SK-N-SH (cell line): ENCODE results near the gene WDR90. TPM values are rescaled to one million over a fixed set of nuclear protein-coding genes. Genes with fewer than 3 reads are reported as not detected.
"Not testable (repeated sequence)": the region's sequence is repeated elsewhere in the genome, so short reads cannot be mapped to it uniquely, and the experiment has no call there.

Experiments
- CTCF ChIA-PET: fragments of 300-600, 350-600 bp; formaldehyde crosslinking; extraction: SDS; loops from one replicate; lab custom pipeline; 2021; lab: Yijun Ruan, JAX
- POLR2A ChIA-PET: fragments of 350-600 bp; sonication (Branson Sonifier 250); formaldehyde crosslinking; extraction: SDS; loops from one replicate; lab custom pipeline; 2020; ENCODE audit warnings: antibody characterized with exemption, inconsistent platforms; lab: Yijun Ruan, JAX
- DNase-seq: peaks from one replicate; pipeline ENCODE4 v3.0.0; 2012
- H2AFZ ChIP-seq: fragments of 200-600 bp; sonication (generic); 2 replicates; pipeline ENCODE4 v1.8.1; 2016; ENCODE audit warnings: antibody characterized with exemption, mild to moderate bottlenecking, low read depth
- H3F3A ChIP-seq: fragments of 200-600 bp; sonication (generic); replicated peaks from 2 replicates; pipeline ENCODE3; 2016; ENCODE audit warnings: antibody characterized with exemption, mild to moderate bottlenecking; ENCODE audit not compliant: insufficient read depth
- H3K27ac ChIP-seq, 2 experiments: fragments of 200-500 bp in 1 of 2; fragments of 200-600 bp in 1 of 2; sonication (Bioruptor generic) in 1 of 2; sonication (generic), shearing (Covaris generic) in 1 of 2; 2 replicates each; pipeline versions ENCODE4 v1.5.1 to v1.6.1; 2014 to 2016; ENCODE audit warnings: low read depth in 2 of 2, inconsistent platforms in 1 of 2, low read length in 1 of 2, mild to moderate bottlenecking in 1 of 2, mixed read lengths in 1 of 2
- H3K27me3 ChIP-seq: fragments of 200-600 bp; sonication (generic), shearing (Covaris generic); 2 replicates; pipeline ENCODE4 v1.6.1; 2016; ENCODE audit warnings: mixed run types; ENCODE audit not compliant: insufficient read depth
- H3K36me3 ChIP-seq, 2 experiments: fragments of 200-500 bp in 1 of 2; fragments of 200-600 bp in 1 of 2; sonication (Bioruptor generic) in 1 of 2; sonication (generic) in 1 of 2; replicated peaks in 1 of 2; 2 replicates each; pipeline versions ENCODE3 to v1.5.1; 2014 to 2016; ENCODE audit warnings: low read length in 1 of 2, mild to moderate bottlenecking in 1 of 2; ENCODE audit not compliant: insufficient read depth in 2 of 2, control insufficient read depth in 1 of 2
- H3K4me1 ChIP-seq, 2 experiments: fragments of 200-500 bp in 1 of 2; fragments of 200-600 bp in 1 of 2; sonication (Bioruptor generic) in 1 of 2; sonication (generic), shearing (Covaris generic) in 1 of 2; 2 replicates each; pipeline versions ENCODE4 v1.5.1 to v1.6.1; 2014 to 2016; ENCODE audit warnings: low read depth in 1 of 2, low read length in 1 of 2, mixed run types in 1 of 2; ENCODE audit not compliant: insufficient read depth in 2 of 2, control insufficient read depth in 1 of 2
- H3K4me2 ChIP-seq: fragments of 200-600 bp; sonication (generic), shearing (Covaris generic); 2 replicates; pipeline ENCODE4 v1.6.1; 2017; ENCODE audit warnings: mixed run types
- H3K4me3 ChIP-seq, 2 experiments: fragments of 200-500 bp in 1 of 2; fragments of 200-600 bp in 1 of 2; sonication (Bioruptor generic) in 1 of 2; sonication (generic), shearing (Covaris generic) in 1 of 2; 2 replicates each; pipeline versions ENCODE4 v1.5.1 to v1.8.1; 2014 to 2016; ENCODE audit warnings: low read depth in 2 of 2, inconsistent platforms in 1 of 2, low read length in 1 of 2, mild to moderate bottlenecking in 1 of 2, mixed read lengths in 1 of 2, moderate library complexity in 1 of 2
- H3K79me2 ChIP-seq: fragments of 200-600 bp; sonication (generic); 2 replicates; pipeline ENCODE4 v1.8.1; 2017; ENCODE audit warnings: mild to moderate bottlenecking; ENCODE audit not compliant: insufficient read depth
- H3K9ac ChIP-seq: fragments of 200-600 bp; sonication (generic); 2 replicates; pipeline ENCODE4 v1.6.1; 2017; ENCODE audit warnings: mixed run types
- H3K9me2 ChIP-seq: fragments of 200-600 bp; sonication (generic); 2 replicates; pipeline ENCODE4 v1.6.1; 2017; ENCODE audit warnings: mixed run types
- H3K9me3 ChIP-seq: fragments of 200-600 bp; sonication (generic); 2 replicates; pipeline ENCODE4 v1.6.1; 2017; ENCODE audit warnings: mixed run types, mild to moderate bottlenecking, moderate library complexity
- H4K20me1 ChIP-seq: fragments of 200-600 bp; sonication (generic); 2 replicates; pipeline ENCODE4 v1.6.1; 2017; ENCODE audit warnings: mild to moderate bottlenecking, mixed run types; ENCODE audit not compliant: insufficient read depth
- EZH2phosphoT487 ChIP-seq: fragments of 200-600 bp; sonication (generic); IDR thresholded peaks from 2 replicates; pipeline ENCODE4 v1.6.1; 2017; ENCODE audit warnings: low read depth, mixed run types, mild to moderate bottlenecking, antibody characterized with exemption, moderate library complexity, borderline replicate concordance
- FOXJ3 ChIP-seq: sonication (generic); formaldehyde crosslinking; IDR thresholded peaks from 2 replicates; pipeline ENCODE4 v1.5.1; 2020; ENCODE audit warnings: mild to moderate bottlenecking, missing genetic modification reagents
- GABPA ChIP-seq: IDR thresholded peaks from 2 replicates; pipeline ENCODE4 v1.4.0; 2012; ENCODE audit warnings: low read depth, mild to moderate bottlenecking
- IRF3 ChIP-seq: fragments of 150-350 bp; IDR thresholded peaks from 2 replicates; pipeline ENCODE4 v1.6.1; 2016; ENCODE audit warnings: mild to moderate bottlenecking, low read depth, low read length
- PBX3 ChIP-seq: IDR thresholded peaks from 2 replicates; pipeline ENCODE4; 2012
- POLR2AphosphoS5 ChIP-seq: IDR thresholded peaks from 2 replicates; pipeline ENCODE4 v1.6.1; 2012; ENCODE audit warnings: low read depth, low read length
- RAD21 ChIP-seq: IDR thresholded peaks from 2 replicates; pipeline ENCODE4 v1.6.1; 2012; ENCODE audit warnings: mild to moderate bottlenecking, low read length
- RXRA ChIP-seq: IDR thresholded peaks from 2 replicates; pipeline ENCODE4 v1.4.0; 2012; ENCODE audit warnings: low read depth, mild to moderate bottlenecking, borderline replicate concordance
- SIN3A ChIP-seq: IDR thresholded peaks from 2 replicates; pipeline ENCODE4 v1.6.1; 2012; ENCODE audit warnings: low read depth, mild to moderate bottlenecking, low read length, moderate library complexity, borderline replicate concordance
- SMC3 ChIP-seq: IDR thresholded peaks from 2 replicates; pipeline ENCODE4 v1.6.1; 2012; ENCODE audit warnings: low read depth, low read length, improper control_type of control experiment
- TAF1 ChIP-seq: IDR thresholded peaks from 2 replicates; pipeline ENCODE4 v1.6.1; 2012; ENCODE audit warnings: low read depth, mild to moderate bottlenecking, low read length, moderate library complexity, borderline replicate concordance
- TCF12 ChIP-seq: IDR thresholded peaks from 2 replicates; pipeline ENCODE4 v1.4.0; 2012
- YY1 ChIP-seq: IDR thresholded peaks from 2 replicates; pipeline ENCODE4 v1.4.0; 2012; ENCODE audit warnings: low read depth, mild to moderate bottlenecking
- WGBS: methylation state at CpG from one replicate; pipeline ENCODE4 v1.1.6; 2017; ENCODE audit warnings: low lambda C conversion rate; 5-methylcytosine and 5-hydroxymethylcytosine counted together
- polyA plus RNA-seq, 3 experiments: library from polyadenylated mRNA; depleted of rRNA; stranded (reverse); fragments of >200 nt; gene quantifications; 2 replicates each; pipeline ENCODE4 v1.2.3, GENCODE V29; 2012

Gene WDR90
- polyA plus RNA-seq, 1 of the 3 experiments (the other 2 are of a cell fraction): 32.0 TPM

GRCh38 chr16:689175-689897 lies 40.2 kb downstream of the WDR90 start:
- no peaks in the 10 kb centered on the region for H3K27me3 ChIP-seq
- peaks cover 20% of the 10 kb centered on the region for H3F3A ChIP-seq
- no peaks in the 10 kb centered on the region for H3K9me2 ChIP-seq
- WGBS: 69% methylated on average over 9 of the region's 26 CpGs
- peaks cover 0 to 16% of the 10 kb centered on the region in 2 experiments for H3K36me3 ChIP-seq
- no peak for DNase-seq
- H4K20me1 ChIP-seq: no peaks in the 10 kb centered on the region
- peak overlapping the region; percentile 82 for H3K9ac ChIP-seq
- H3K79me2 ChIP-seq: peaks cover 11% of the 10 kb centered on the region; the same call in 1 of the 2 replicates
- H3K4me1 ChIP-seq: peaks cover 9 to 30% of the 10 kb centered on the region in 2 experiments; a peak in 2 of 4 replicates
- TF ChIP-seq SMC3 (no peak), EZH2phosphoT487 (no peak), POLR2AphosphoS5 (no peak), IRF3 (no peak), RXRA (no peak), GABPA (no peak), TAF1 (no peak), PBX3 (no peak), RAD21 (no peak), SIN3A (no peak), YY1 (no peak), FOXJ3 (CRISPR knock-in tag) (no peak), TCF12 (no peak)
- peak overlapping the region; percentile 100 for H3K4me2 ChIP-seq
- H3K4me3 ChIP-seq: peak overlapping the region; percentile 93 to 98
- no peaks in the 10 kb centered on the region for H3K9me3 ChIP-seq
- ChIA-PET POLR2A (interaction anchor here (1.5 to 1.7 kb wide), 2 partner anchors 8 to 10 kb away, joined by 10 to 12 read pairs; partner anchors contain the start of gene STUB1), CTCF (interaction anchor here (0.6 to 5.9 kb wide), 14 partner anchors 8 to 529 kb away, joined by 3 to 38 read pairs (median 4); partner anchors contain the start of genes CCDC78, HAGHL, METRN and METTL26)
- H3K27ac ChIP-seq: peak overlapping the region; percentile 62 to 82; a peak in 2 of 4 replicates
- H2AFZ ChIP-seq: no peak overlapping the region

- WGBS: 83% methylated on average over 16 of the region's 16 CpGs
- Histone ChIP-seq H3K36me3 (peaks cover 0 to 13% of the 10 kb centered on the region in 2 experiments), H3F3A (peaks cover 20% of the 10 kb centered on the region), H3K4me1 (peaks cover 9 to 13% of the 10 kb centered on the region in 2 experiments; a peak in 2 of 4 replicates)
- H3K9ac ChIP-seq, H3K9me2 ChIP-seq, H3K4me2 ChIP-seq, H3K79me2 ChIP-seq, H3K27ac ChIP-seq, DNase-seq, H3K27me3 ChIP-seq, CTCF ChIA-PET, H2AFZ ChIP-seq, H3K4me3 ChIP-seq, H4K20me1 ChIP-seq, H3K9me3 ChIP-seq, POLR2A ChIA-PET: not testable (repeated sequence)
Observed at GRCh38 chr16:691242-691641, 42.1 kb downstream of the WDR90 start.
